ENCODE measurements around the gene GALNT1.

- TF ChIP-seq CTCF (conservative IDR thresholded peaks at IDR 0.05 in 1 of 2, IDR thresholded peaks at IDR 0.05 in 1 of 2; ENCODE audit: extremely low read depth in 1 of 2, insufficient read depth in 1 of 2, low read depth in 1 of 2, low read length in 2 of 2) (no peak), EZH2 (IDR thresholded peaks at IDR 0.05; ENCODE audit: borderline replicate concordance, low read length) (no peak)
Observed at GRCh38 chr18:35739778-35740177, 158.2 kb downstream of the GALNT1 start.
